Measurements from ENCODE around the gene TMEM86A. TPM values are rescaled to one million over a fixed set of nuclear protein-coding genes. Genes with fewer than 3 reads are reported as not detected.

TMEM86A gene
- total and polyA plus RNA-seq, 5 donors: 3.6 to 6.8 (median 4.8) TPM

DNA sequence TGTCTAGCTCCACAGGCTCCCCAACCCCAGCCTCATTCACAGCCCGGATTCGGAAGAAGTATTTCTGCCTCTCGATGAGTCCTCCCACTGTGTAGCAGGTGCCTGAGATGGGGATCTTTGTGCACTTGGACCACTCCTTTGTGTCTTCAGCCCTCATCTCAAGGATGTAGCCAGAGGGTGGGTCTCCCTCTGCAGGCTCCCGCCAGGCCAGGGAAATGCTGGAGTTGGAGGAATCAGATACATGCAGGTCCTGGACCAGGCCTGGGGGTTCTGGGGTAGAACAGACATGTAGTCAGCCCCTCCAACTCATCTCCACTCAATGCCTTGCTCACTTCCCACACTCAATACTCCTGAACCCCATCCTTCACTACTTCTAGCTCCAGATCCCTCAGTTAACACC, 10.8 kb downstream of the TMEM86A start:
- H3K9me3 ChIP-seq (ENCODE audit: control insufficient read depth, low read length): no peaks in the 10 kb centered on the region
- no peak for DNase-seq
- WGBS: 91% methylated on average over 4 of the region's 4 CpGs
- intact Hi-C loops (cut with DNase I): loop anchor here in 2 of 4 donors (10.0 kb wide), 1 partner anchor 75 kb away; the partner anchor contains the start of gene SPTY2D1 (in 2 of the 2)
- H3K4me1 ChIP-seq (ENCODE audit: control insufficient read depth, insufficient read depth, low read length): peaks cover 4% of the 10 kb centered on the region
- no peak for ATAC-seq
- H3K4me3 ChIP-seq (ENCODE audit: low read length): no peak overlapping the region
- H3K27me3 ChIP-seq (ENCODE audit: control insufficient read depth, insufficient read depth): no peaks in the 10 kb centered on the region
- H3K27ac ChIP-seq (ENCODE audit: low read length): no peak overlapping the region

DNA sequence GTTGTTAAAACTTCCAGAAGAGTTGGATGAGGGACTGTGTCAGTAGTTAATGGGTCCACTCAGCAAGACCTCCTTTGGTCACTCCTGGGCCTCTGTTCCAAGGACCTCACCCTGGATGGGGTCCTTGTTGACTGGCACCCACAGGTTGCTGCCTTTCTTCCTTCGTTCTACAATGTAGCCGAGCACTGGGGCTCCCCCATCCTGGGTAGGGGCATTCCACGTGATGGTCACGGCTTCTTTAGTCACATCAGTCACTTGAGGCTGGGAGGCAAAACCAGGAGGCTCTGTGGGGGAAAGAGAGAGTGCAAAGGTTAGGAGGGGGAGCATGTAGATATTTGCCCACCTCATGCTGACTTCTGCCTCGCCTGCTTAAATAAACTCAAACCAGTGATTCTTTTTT, 12.0 kb downstream of the TMEM86A start:
- H3K4me3 ChIP-seq (ENCODE audit: low read length): no peak overlapping the region
- intact Hi-C loops (cut with DNase I): no loop called here
- ATAC-seq (no peak), DNase-seq (no peak)
- H3K9me3 ChIP-seq (ENCODE audit: control insufficient read depth, low read length): no peaks in the 10 kb centered on the region
- 88% methylated on average over 5 of the region's 5 CpGs for WGBS
- H3K27ac ChIP-seq (ENCODE audit: low read length): no peak overlapping the region
- H3K4me1 ChIP-seq (ENCODE audit: control insufficient read depth, insufficient read depth, low read length): peaks cover 2% of the 10 kb centered on the region
- H3K27me3 ChIP-seq (ENCODE audit: control insufficient read depth, insufficient read depth): no peaks in the 10 kb centered on the region

DNA sequence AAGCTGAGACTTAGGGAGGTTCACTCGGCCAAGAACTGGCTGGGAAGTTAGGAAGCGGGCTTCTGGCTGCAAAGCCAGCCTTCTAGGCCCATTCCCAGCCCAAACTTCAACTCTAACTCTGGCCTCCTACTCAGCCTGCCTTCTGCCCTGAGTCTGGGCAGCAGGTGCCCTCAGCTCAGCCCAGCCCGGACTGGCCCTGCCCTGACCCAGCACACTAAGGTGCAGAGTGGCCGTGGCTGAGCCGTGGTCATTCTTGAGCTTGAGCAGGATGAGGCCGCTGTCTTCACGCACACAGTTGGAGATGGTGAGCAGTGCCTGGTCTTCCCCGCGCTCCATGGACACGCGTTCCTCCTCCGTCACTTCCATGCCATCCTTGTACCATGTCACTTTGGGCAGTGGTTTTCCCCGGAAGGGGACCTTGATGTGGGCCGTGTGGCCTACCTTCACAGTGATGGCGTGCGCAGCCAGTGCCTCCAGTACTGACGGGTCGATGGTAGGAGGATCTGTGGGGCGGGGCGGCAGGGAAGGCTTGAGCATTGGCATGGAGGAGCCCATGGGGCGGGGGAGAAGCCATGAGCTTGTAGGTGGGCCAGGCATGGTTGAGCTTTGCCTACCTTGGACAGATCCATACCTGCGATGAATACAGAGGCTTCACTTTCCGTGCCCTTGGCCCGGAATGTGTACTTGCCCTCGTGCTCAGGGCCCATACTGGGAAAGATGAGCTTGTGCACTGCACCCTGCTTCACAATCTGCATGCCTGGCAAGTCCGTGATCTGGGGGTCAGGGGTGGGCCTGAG, 15.3 kb downstream of the TMEM86A start:
- Histone ChIP-seq H3K27me3 (ENCODE audit: control insufficient read depth, insufficient read depth) (no peaks in the 10 kb centered on the region), H3K4me3 (ENCODE audit: low read length) (no peak overlapping the region), H3K9me3 (ENCODE audit: control insufficient read depth, low read length) (no peaks in the 10 kb centered on the region), H3K4me1 (ENCODE audit: control insufficient read depth, insufficient read depth, low read length) (no peaks in the 10 kb centered on the region), H3K27ac (ENCODE audit: low read length) (no peak overlapping the region)
- intact Hi-C loops (cut with DNase I): no loop called here
- DNase-seq (no peak), ATAC-seq (no peak)
- 93% methylated on average over 26 of the region's 26 CpGs for WGBS

DNA sequence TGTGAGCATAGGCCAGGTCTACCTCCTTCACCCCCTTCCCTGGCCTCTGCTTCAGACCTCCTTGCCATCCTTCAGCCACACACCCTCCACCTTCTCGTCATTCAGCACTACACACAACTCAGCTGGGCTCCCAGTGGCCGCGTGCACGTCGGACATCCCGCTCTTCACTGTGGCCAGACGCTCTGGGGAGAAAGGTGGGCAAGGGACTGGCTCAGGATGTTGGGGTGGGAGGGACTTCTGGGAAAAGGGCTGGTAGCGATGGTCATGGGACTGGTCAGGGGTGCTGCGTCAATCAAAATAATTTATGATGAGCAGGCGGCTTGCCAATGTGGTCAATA, 15.8 kb downstream of the TMEM86A start:
- 82% methylated on average over 10 of the region's 10 CpGs for WGBS
- H3K27ac ChIP-seq (ENCODE audit: low read length): no peak overlapping the region
- H3K4me3 ChIP-seq (ENCODE audit: low read length): no peak overlapping the region
- H3K4me1 ChIP-seq (ENCODE audit: control insufficient read depth, insufficient read depth, low read length): no peaks in the 10 kb centered on the region
- H3K9me3 ChIP-seq (ENCODE audit: control insufficient read depth, low read length): no peaks in the 10 kb centered on the region
- H3K27me3 ChIP-seq (ENCODE audit: control insufficient read depth, insufficient read depth): no peaks in the 10 kb centered on the region
- DNase-seq: no peak
- intact Hi-C loops (cut with DNase I): no loop called here
- ATAC-seq: no peak

GRCh38 chr11:18715476-18715875, 16.9 kb downstream of the TMEM86A start:
- 79% methylated on average over 7 of the region's 7 CpGs for WGBS
- DNase-seq (no peak), ATAC-seq (no peak)
- Histone ChIP-seq H3K27ac (ENCODE audit: low read length) (no peak overlapping the region), H3K27me3 (ENCODE audit: control insufficient read depth, insufficient read depth) (no peaks in the 10 kb centered on the region), H3K4me1 (ENCODE audit: control insufficient read depth, insufficient read depth, low read length) (peaks cover 1% of the 10 kb centered on the region), H3K9me3 (ENCODE audit: control insufficient read depth, low read length) (no peaks in the 10 kb centered on the region), H3K4me3 (ENCODE audit: low read length) (no peak overlapping the region)
- intact Hi-C loops (cut with DNase I): no loop called here

GRCh38 chr11:18720091-18720807, 21.7 kb downstream of the TMEM86A start:
- no peak overlapping the region for H3K27ac ChIP-seq (ENCODE audit: low read length)
- ATAC-seq (no peak), DNase-seq (no peak)
- intact Hi-C loops (cut with DNase I): no loop called here
- no peaks in the 10 kb centered on the region for H3K9me3 ChIP-seq (ENCODE audit: control insufficient read depth, low read length)
- 80% methylated on average over 5 of the region's 5 CpGs for WGBS
- H3K4me3 ChIP-seq (ENCODE audit: low read length): peak overlapping the region; percentile 55
- H3K27me3 ChIP-seq (ENCODE audit: control insufficient read depth, insufficient read depth): no peaks in the 10 kb centered on the region
- H3K4me1 ChIP-seq (ENCODE audit: control insufficient read depth, insufficient read depth, low read length): peaks cover 3% of the 10 kb centered on the region

- peak; percentile 96 to 97 for ATAC-seq
- WGBS: 3% methylated on average over 41 of the region's 41 CpGs
- intact Hi-C loops (cut with DNase I): no loop called here
Measured at GRCh38 chr11:18720808-18721560, 22.4 kb downstream of the TMEM86A start.

GRCh38 chr11:18721561-18722292, 23.1 kb downstream of the TMEM86A start:
- 2% methylated on average over 36 of the region's 36 CpGs for WGBS
- intact Hi-C loops (cut with DNase I): no loop called here
- H3K9me3 ChIP-seq (ENCODE audit: control insufficient read depth, low read length): no peaks in the 10 kb centered on the region
- H3K27me3 ChIP-seq (ENCODE audit: control insufficient read depth, insufficient read depth): no peaks in the 10 kb centered on the region
- peak overlapping the region; percentile 7 for H3K27ac ChIP-seq (ENCODE audit: low read length)
- peak in 2 of 3 donors; percentile 65 to 69 for DNase-seq
- H3K4me1 ChIP-seq (ENCODE audit: control insufficient read depth, insufficient read depth, low read length): peaks cover 3% of the 10 kb centered on the region
- ATAC-seq: peak; percentile 68 to 76
- peak overlapping the region; percentile 55 for H3K4me3 ChIP-seq (ENCODE audit: low read length)

More at GRCh38 chr11:18720808-18721560, 22.4 kb downstream of the TMEM86A start:
- H3K9me3 ChIP-seq (ENCODE audit: control insufficient read depth, low read length): no peaks in the 10 kb centered on the region
- peaks cover 3% of the 10 kb centered on the region for H3K4me1 ChIP-seq (ENCODE audit: control insufficient read depth, insufficient read depth, low read length)
- peak overlapping the region; percentile 3 for H3K27ac ChIP-seq (ENCODE audit: low read length)
- peak; percentile 88 to 96 (median 93) for DNase-seq
- peak overlapping the region; percentile 55 for H3K4me3 ChIP-seq (ENCODE audit: low read length)
- H3K27me3 ChIP-seq (ENCODE audit: control insufficient read depth, insufficient read depth): no peaks in the 10 kb centered on the region

DNA sequence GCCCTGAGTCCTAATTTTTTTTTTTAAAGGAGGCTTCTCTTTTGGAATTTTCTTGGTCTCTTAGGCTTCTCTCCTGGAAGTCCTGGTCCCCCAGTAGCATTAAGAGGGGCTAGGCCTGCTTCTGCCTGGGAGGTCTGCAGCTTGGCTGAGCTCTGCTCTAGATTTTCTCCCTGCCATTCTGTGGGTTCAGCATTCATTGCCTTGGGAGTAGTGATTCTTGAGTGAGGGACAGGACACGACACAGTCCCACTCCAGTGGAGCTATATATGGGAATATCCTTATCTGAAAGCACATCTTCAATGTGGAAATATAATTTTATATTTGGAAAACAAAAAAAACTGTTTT, 23.7 kb downstream of the TMEM86A start:
- intact Hi-C loops (cut with DNase I): no loop called here
- 73% methylated on average over 1 of the region's 1 CpG for WGBS
- H3K27ac ChIP-seq (ENCODE audit: low read length): no peak overlapping the region

GRCh38 chr11:18723991-18724390, 25.4 kb downstream of the TMEM86A start:
- H3K4me3 ChIP-seq (ENCODE audit: low read length): no peak overlapping the region
- ATAC-seq (no peak), DNase-seq (no peak)
- WGBS: 55% methylated on average over 7 of the region's 7 CpGs
- H3K27me3 ChIP-seq (ENCODE audit: control insufficient read depth, insufficient read depth): no peaks in the 10 kb centered on the region
- H3K27ac ChIP-seq (ENCODE audit: low read length): no peak overlapping the region
- intact Hi-C loops (cut with DNase I): no loop called here
- H3K4me1 ChIP-seq (ENCODE audit: control insufficient read depth, insufficient read depth, low read length): peaks cover 3% of the 10 kb centered on the region
- H3K9me3 ChIP-seq (ENCODE audit: control insufficient read depth, low read length): no peaks in the 10 kb centered on the region

More for the DNA sequence above, 23.7 kb downstream of the TMEM86A start:
- Histone ChIP-seq H3K4me3 (ENCODE audit: low read length) (no peak overlapping the region), H3K4me1 (ENCODE audit: control insufficient read depth, insufficient read depth, low read length) (peaks cover 3% of the 10 kb centered on the region), H3K27me3 (ENCODE audit: control insufficient read depth, insufficient read depth) (no peaks in the 10 kb centered on the region), H3K9me3 (ENCODE audit: control insufficient read depth, low read length) (no peaks in the 10 kb centered on the region)
- DNase-seq (no peak), ATAC-seq (no peak)
